Smooth muscle cell (in vitro differentiated cells): Measurements from ENCODE around the gene SPP1. TPM values are rescaled to one million over a fixed set of nuclear protein-coding genes. Genes with fewer than 3 reads are reported as not detected.

Source experiments
- DNase-seq: peaks from one replicate; lab custom pipeline; 2025; ENCODE audit not compliant: unreplicated experiment; lab: John Stamatoyannopoulos, UW
- H2AFZ ChIP-seq: fragments of 200-600 bp; sonication (generic); 2 replicates; pipeline ENCODE4 v1.6.0; 2016; ENCODE audit warnings: antibody characterized with exemption, low read depth, mild to moderate bottlenecking
- H3F3A ChIP-seq: fragments of 200-600 bp; sonication (generic); 2 replicates; pipeline ENCODE4 v1.6.0; 2017; ENCODE audit warnings: antibody characterized with exemption, low read depth
- H3K27ac ChIP-seq: fragments of 200-600 bp; sonication (generic); 2 replicates; pipeline ENCODE4 v1.5.1; 2016; ENCODE audit warnings: low read depth, mild to moderate bottlenecking
- H3K27me3 ChIP-seq: fragments of 200-600 bp; sonication (generic); 2 replicates; pipeline ENCODE4 v1.6.1; 2016; ENCODE audit warnings: low read depth, mild to moderate bottlenecking
- H3K36me3 ChIP-seq: fragments of 200-600 bp; sonication (generic); 2 replicates; pipeline ENCODE4 v1.5.1; 2016; ENCODE audit warnings: low read depth
- H3K4me1 ChIP-seq: fragments of 200-600 bp; sonication (generic); 2 replicates; pipeline ENCODE4 v1.5.1; 2016; ENCODE audit warnings: low read depth
- H3K4me2 ChIP-seq: fragments of 200-600 bp; sonication (generic); 2 replicates; pipeline ENCODE4 v1.6.0; 2016; ENCODE audit warnings: mild to moderate bottlenecking
- H3K4me3 ChIP-seq: fragments of 200-600 bp; sonication (generic); 2 replicates; pipeline ENCODE4 v1.5.1; 2016; ENCODE audit warnings: mild to moderate bottlenecking
- H3K79me2 ChIP-seq: fragments of 200-600 bp; sonication (generic); 2 replicates; pipeline ENCODE4 v1.6.0; 2016; ENCODE audit warnings: low read depth, mild to moderate bottlenecking
- H3K9ac ChIP-seq: fragments of 200-600 bp; sonication (generic); 2 replicates; pipeline ENCODE4 v1.6.0; 2016; ENCODE audit warnings: low read depth
- H3K9me3 ChIP-seq: fragments of 200-600 bp; sonication (generic); replicated peaks from 2 replicates; pipeline ENCODE4 v1.5.1; 2016; ENCODE audit warnings: low read depth
- H4K20me1 ChIP-seq: fragments of 200-600 bp; sonication (generic); 2 replicates; pipeline ENCODE4 v1.6.0; 2016; ENCODE audit warnings: low read depth
- WGBS: methylation state at CpG from one replicate; pipeline ENCODE4 v1.1.7; 2016; ENCODE audit warnings: low lambda C conversion rate; 5-methylcytosine and 5-hydroxymethylcytosine counted together
- polyA plus RNA-seq: library from polyadenylated mRNA; unstranded; fragments of >200 nt; fragmentation: Nextera tagmentation; extraction: Ambion mirVana; gene quantifications from 2 replicates; pipeline ENCODE4 v1.2.1, GENCODE V29; 2016
- total RNA-seq: library from RNA; depleted of rRNA; stranded (reverse); fragments of >200 nt; gene quantifications from 2 replicates; pipeline ENCODE4 v1.2.3, GENCODE V29; 2014
- TF ChIP-seq, protein P1 (sequence below): fragments of 200-600 bp; sonication (generic); IDR thresholded peaks from 2 replicates; pipeline ENCODE4 v1.5.1; 2017; ENCODE audit warnings: borderline replicate concordance, mild to moderate bottlenecking, antibody characterized with exemption; ENCODE audit not compliant: insufficient read depth, poor library complexity, severe bottlenecking

Gene SPP1
- total and polyA plus RNA-seq, 2 experiments from 2014 or later = 16.2 to 37.3 TPM

DNA sequence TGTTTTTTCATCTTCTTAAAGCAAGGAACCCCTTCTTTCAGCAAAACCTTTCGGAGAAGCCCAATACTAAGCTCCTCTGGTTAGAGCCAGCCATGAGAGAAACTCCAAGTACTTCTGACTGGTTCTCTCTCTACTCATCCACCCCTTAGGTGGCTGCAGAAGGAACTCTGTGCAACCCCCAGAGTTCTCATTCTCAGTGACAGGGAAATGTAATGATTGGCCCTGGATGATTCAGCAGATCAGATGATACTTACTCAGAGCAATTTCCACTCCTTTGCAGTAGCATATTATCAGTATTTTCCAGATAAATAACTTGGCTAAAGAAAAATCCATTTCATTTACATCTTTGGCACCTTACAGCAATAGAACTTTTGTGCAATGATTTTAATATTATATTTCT lies 3.2 kb downstream of the SPP1 start:
- TF ChIP-seq, protein P1, sequence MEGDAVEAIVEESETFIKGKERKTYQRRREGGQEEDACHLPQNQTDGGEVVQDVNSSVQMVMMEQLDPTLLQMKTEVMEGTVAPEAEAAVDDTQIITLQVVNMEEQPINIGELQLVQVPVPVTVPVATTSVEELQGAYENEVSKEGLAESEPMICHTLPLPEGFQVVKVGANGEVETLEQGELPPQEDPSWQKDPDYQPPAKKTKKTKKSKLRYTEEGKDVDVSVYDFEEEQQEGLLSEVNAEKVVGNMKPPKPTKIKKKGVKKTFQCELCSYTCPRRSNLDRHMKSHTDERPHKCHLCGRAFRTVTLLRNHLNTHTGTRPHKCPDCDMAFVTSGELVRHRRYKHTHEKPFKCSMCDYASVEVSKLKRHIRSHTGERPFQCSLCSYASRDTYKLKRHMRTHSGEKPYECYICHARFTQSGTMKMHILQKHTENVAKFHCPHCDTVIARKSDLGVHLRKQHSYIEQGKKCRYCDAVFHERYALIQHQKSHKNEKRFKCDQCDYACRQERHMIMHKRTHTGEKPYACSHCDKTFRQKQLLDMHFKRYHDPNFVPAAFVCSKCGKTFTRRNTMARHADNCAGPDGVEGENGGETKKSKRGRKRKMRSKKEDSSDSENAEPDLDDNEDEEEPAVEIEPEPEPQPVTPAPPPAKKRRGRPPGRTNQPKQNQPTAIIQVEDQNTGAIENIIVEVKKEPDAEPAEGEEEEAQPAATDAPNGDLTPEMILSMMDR = no peak
- Histone ChIP-seq H3K36me3 (no peaks in the 10 kb centered on the region), H3K27ac (no peak overlapping the region), H3K4me1 (peaks cover 3% of the 10 kb centered on the region), H4K20me1 (no peaks in the 10 kb centered on the region), H2AFZ (no peak overlapping the region), H3K27me3 (no peaks in the 10 kb centered on the region), H3K4me2 (no peak overlapping the region), H3K79me2 (no peaks in the 10 kb centered on the region), H3K4me3 (no peak overlapping the region), H3K9me3 (no peaks in the 10 kb centered on the region), H3K9ac (no peak overlapping the region), H3F3A (no peaks in the 10 kb centered on the region)
- 84% methylated on average over 1 of the region's 1 CpG for WGBS
- no peak for DNase-seq

DNA sequence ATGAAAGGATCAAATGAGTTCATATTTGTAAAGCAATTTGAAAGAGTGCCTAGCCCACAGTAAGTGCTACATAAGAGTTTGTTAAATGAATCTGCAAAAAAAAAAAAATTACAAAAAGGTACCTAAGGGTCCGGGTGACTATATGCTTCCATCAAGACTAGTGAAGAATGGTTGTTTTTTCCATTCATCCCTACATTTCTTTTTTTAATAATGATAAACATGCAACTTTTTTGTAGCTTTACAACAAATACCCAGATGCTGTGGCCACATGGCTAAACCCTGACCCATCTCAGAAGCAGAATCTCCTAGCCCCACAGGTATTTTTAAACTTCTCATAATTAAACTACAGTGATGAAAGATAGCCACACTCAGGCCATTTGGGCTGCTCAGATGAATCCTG lies 4.3 kb downstream of the SPP1 start:
- H3K4me2 ChIP-seq = no peak overlapping the region
- no peaks in the 10 kb centered on the region for H3K79me2 ChIP-seq
- H3K27ac ChIP-seq = no peak overlapping the region
- H2AFZ ChIP-seq = no peak overlapping the region
- TF ChIP-seq, protein P1 = no peak
- no peaks in the 10 kb centered on the region for H3K27me3 ChIP-seq
- no peaks in the 10 kb centered on the region for H3F3A ChIP-seq
- 97% methylated on average over 1 of the region's 1 CpG for WGBS
- no peak overlapping the region for H3K9ac ChIP-seq
- no peaks in the 10 kb centered on the region for H4K20me1 ChIP-seq
- H3K4me3 ChIP-seq = no peak overlapping the region
- no peak for DNase-seq
- no peaks in the 10 kb centered on the region for H3K36me3 ChIP-seq
- no peaks in the 10 kb centered on the region for H3K4me1 ChIP-seq
- H3K9me3 ChIP-seq = no peaks in the 10 kb centered on the region

DNA sequence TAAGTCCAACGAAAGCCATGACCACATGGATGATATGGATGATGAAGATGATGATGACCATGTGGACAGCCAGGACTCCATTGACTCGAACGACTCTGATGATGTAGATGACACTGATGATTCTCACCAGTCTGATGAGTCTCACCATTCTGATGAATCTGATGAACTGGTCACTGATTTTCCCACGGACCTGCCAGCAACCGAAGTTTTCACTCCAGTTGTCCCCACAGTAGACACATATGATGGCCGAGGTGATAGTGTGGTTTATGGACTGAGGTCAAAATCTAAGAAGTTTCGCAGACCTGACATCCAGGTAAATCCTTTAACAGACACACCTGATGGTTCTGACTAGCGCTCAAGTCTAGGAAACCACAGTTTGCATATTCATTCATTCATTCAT lies 6.0 kb downstream of the SPP1 start:
- no peaks in the 10 kb centered on the region for H3K36me3 ChIP-seq
- no peaks in the 10 kb centered on the region for H3K9me3 ChIP-seq
- no peak overlapping the region for H3K9ac ChIP-seq
- H2AFZ ChIP-seq = no peak overlapping the region
- no peaks in the 10 kb centered on the region for H3K27me3 ChIP-seq
- no peaks in the 10 kb centered on the region for H3K79me2 ChIP-seq
- no peak overlapping the region for H3K27ac ChIP-seq
- no peaks in the 10 kb centered on the region for H4K20me1 ChIP-seq
- no peaks in the 10 kb centered on the region for H3K4me1 ChIP-seq
- 98% methylated on average over 8 of the region's 8 CpGs for WGBS
- DNase-seq = no peak
- no peak overlapping the region for H3K4me2 ChIP-seq
- H3K4me3 ChIP-seq = no peak overlapping the region
- TF ChIP-seq, protein P1 = no peak
- no peaks in the 10 kb centered on the region for H3F3A ChIP-seq

DNA sequence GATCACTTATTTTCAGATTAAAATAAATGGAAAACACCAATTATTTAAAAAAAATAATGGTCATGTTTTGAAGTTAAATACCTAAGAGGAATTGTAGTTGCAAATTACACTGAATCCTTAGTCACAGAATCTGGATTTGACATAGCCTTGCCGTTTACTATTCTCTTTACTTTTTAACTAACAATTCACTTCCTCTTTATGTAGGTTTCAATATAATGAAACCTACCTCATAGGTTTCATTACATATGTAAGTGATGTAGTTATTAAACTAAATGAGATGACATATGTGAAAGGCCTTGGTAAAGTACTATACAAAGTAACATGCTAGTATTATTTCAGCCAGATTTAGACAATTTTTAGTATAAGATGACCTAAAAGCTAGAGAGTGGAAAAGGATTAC lies 6.5 kb downstream of the SPP1 start:
- 95% methylated on average over 1 of the region's 1 CpG for WGBS
- Histone ChIP-seq H3K4me2 (no peak overlapping the region), H3K9ac (no peak overlapping the region), H2AFZ (no peak overlapping the region), H3K79me2 (no peaks in the 10 kb centered on the region), H3K36me3 (no peaks in the 10 kb centered on the region), H3K4me1 (no peaks in the 10 kb centered on the region), H3F3A (no peaks in the 10 kb centered on the region), H3K27ac (no peak overlapping the region), H3K4me3 (no peak overlapping the region), H4K20me1 (no peaks in the 10 kb centered on the region), H3K27me3 (no peaks in the 10 kb centered on the region), H3K9me3 (no peaks in the 10 kb centered on the region)
- TF ChIP-seq, protein P1 = no peak
- no peak for DNase-seq
